Stimulated activated CD8-positive, alpha-beta memory T cell treated with anti-CD3 and anti-CD28 coated beads, Interleukin-4, amount 100 ng/mL, for 48 hours (primary cell): ENCODE data around the gene NAV2.

Experiments used
- DNase-seq: peaks from one replicate; pipeline ENCODE4 v3.0.0-alpha.2; 2020

The NAV2 gene

GRCh38 chr11:20050551-20051333 is 338.1 kb downstream of the NAV2 start:
- DNase-seq, result no peak

- DNase-seq, result no peak
Measured at GRCh38 chr11:20051469-20052399, 339.1 kb downstream of the NAV2 start.

- DNase-seq, result no peak
Measured at GRCh38 chr11:20053572-20053971, 340.9 kb downstream of the NAV2 start.

GRCh38 chr11:20054584-20054983 is 341.9 kb downstream of the NAV2 start:
- no peak for DNase-seq

GRCh38 chr11:20055312-20055711 is 342.7 kb downstream of the NAV2 start:
- DNase-seq, result no peak

- no peak for DNase-seq
Measured at GRCh38 chr11:20056109-20056949, 343.7 kb downstream of the NAV2 start.

- DNase-seq, result no peak
Measured at GRCh38 chr11:20056950-20057943, 344.6 kb downstream of the NAV2 start.

- no peak for DNase-seq
Measured at GRCh38 chr11:20058749-20059458, 346.3 kb downstream of the NAV2 start.

GRCh38 chr11:20059587-20060021 is 347.0 kb downstream of the NAV2 start:
- DNase-seq, result no peak

- no peak for DNase-seq
Measured at GRCh38 chr11:20060181-20060580, 347.5 kb downstream of the NAV2 start.

GRCh38 chr11:20060647-20061205 is 348.1 kb downstream of the NAV2 start:
- DNase-seq, result no peak

- no peak for DNase-seq
Measured at GRCh38 chr11:20061776-20062175, 349.1 kb downstream of the NAV2 start.

- no peak for DNase-seq
Measured at GRCh38 chr11:20064961-20065405, 352.3 kb downstream of the NAV2 start.

GRCh38 chr11:20065406-20065805 is 352.8 kb downstream of the NAV2 start:
- no peak for DNase-seq

- DNase-seq, result no peak
Measured at GRCh38 chr11:20066013-20066782, 353.6 kb downstream of the NAV2 start.

GRCh38 chr11:20066783-20067156 is 354.1 kb downstream of the NAV2 start:
- no peak for DNase-seq

GRCh38 chr11:20067665-20068064 is 355.0 kb downstream of the NAV2 start:
- DNase-seq, result no peak

GRCh38 chr11:20068691-20069090 is 356.1 kb downstream of the NAV2 start:
- DNase-seq, result no peak

GRCh38 chr11:20070459-20070858 is 357.8 kb downstream of the NAV2 start:
- DNase-seq, result no peak

GRCh38 chr11:20075627-20076026 is 363.0 kb downstream of the NAV2 start:
- no peak for DNase-seq
